GM12878 (cell line): ENCODE data around the gene CYP2A6. TPM values are rescaled to one million over a fixed set of nuclear protein-coding genes. Genes with fewer than 3 reads are reported as not detected.
"Not testable (repeated sequence)": the region's sequence is repeated elsewhere in the genome, so short reads cannot be mapped to it uniquely, and the experiment has no call there.

Source experiments
- ATAC-seq: fragments of 200-7000 bp; cut with Tn5 transposase; 3 replicates; pipeline ENCODE4 v1.9.1; 2020; ENCODE audit warnings: mild to moderate bottlenecking, moderate library complexity
- BruUV-seq: library from RNA; stranded (reverse); fragments of 400-500 nt; replicated peaks from 2 replicates; lab custom pipeline; 2021; lab: Mats Ljungman, UMichigan
- CTCF ChIA-PET: fragments of 300-600 bp; sonication (Branson Sonifier 250); formaldehyde crosslinking; extraction: SDS; loops from one replicate; lab custom pipeline; 2021; ENCODE audit warnings: inconsistent platforms; lab: Yijun Ruan, JAX
- POLR2A ChIA-PET: fragments of 350-600 bp; formaldehyde crosslinking; extraction: SDS; loops from one replicate; lab custom pipeline; 2021; ENCODE audit warnings: inconsistent platforms; lab: Charles Lee
- RAD21 ChIA-PET: fragments of 300-600 bp; sonication (Branson Sonifier 250); formaldehyde crosslinking; loops from one replicate; lab custom pipeline; 2023; ENCODE audit warnings: antibody characterized with exemption; ENCODE audit not compliant: unreplicated experiment; lab: Charles Lee
- SMC1A ChIA-PET: fragments of 300-600 bp; sonication (Branson Sonifier 250); formaldehyde crosslinking; loops from one replicate; lab custom pipeline; 2023; ENCODE audit not compliant: unreplicated experiment, uncharacterized antibody; lab: Charles Lee
- DNase-seq: peaks from one replicate; pipeline ENCODE4 v3.0.0-alpha.2; 2011; ENCODE audit warnings: low read depth, low spot score
- FAIRE-seq: peaks from 3 replicates; lab custom pipeline; 2011; peaks lifted over from hg19 to GRCh38; lab: Jason Lieb, UNC
- H2AFZ ChIP-seq: 2 replicates; pipeline ENCODE4 v1.6.0; 2011; ENCODE audit warnings: low read depth, low read length, control low read depth; ENCODE audit not compliant: control insufficient read depth
- H3K27ac ChIP-seq: 2 replicates; pipeline ENCODE4 v1.5.1; 2011; ENCODE audit warnings: control low read depth; ENCODE audit not compliant: control insufficient read depth, insufficient read depth
- H3K27me3 ChIP-seq, 2 experiments: replicated peaks in 1 of 2; 2 replicates each; pipeline versions ENCODE4 v1.6.0 to v1.6.1; 2011; ENCODE audit warnings: low read length in 1 of 2; ENCODE audit not compliant: control insufficient read depth in 2 of 2, insufficient read depth in 2 of 2
- H3K36me3 ChIP-seq, 2 experiments: 2 replicates each; pipeline ENCODE4 v1.5.1; 2011; ENCODE audit warnings: low read length in 1 of 2; ENCODE audit not compliant: control insufficient read depth in 2 of 2, insufficient read depth in 2 of 2
- H3K4me1 ChIP-seq: 2 replicates; pipeline ENCODE4 v1.6.1; 2011; ENCODE audit warnings: mild to moderate bottlenecking, low read length, moderate library complexity, mixed read lengths; ENCODE audit not compliant: control insufficient read depth, insufficient read depth
- H3K4me2 ChIP-seq: 2 replicates; pipeline ENCODE4 v1.6.0; 2011; ENCODE audit warnings: control low read depth; ENCODE audit not compliant: control insufficient read depth, insufficient read depth
- H3K4me3 ChIP-seq: fragments of 200-600 bp; sonication (generic); 2 replicates; pipeline ENCODE4 v1.5.1; 2016
- H3K79me2 ChIP-seq: 2 replicates; pipeline ENCODE4 v1.6.0; 2011; ENCODE audit warnings: low read length; ENCODE audit not compliant: control insufficient read depth, insufficient read depth
- H3K9ac ChIP-seq: 2 replicates; pipeline ENCODE4 v1.8.0; 2011; ENCODE audit warnings: low read length, control low read depth, mixed read lengths; ENCODE audit not compliant: control insufficient read depth, insufficient read depth
- H3K9me3 ChIP-seq: replicated peaks from 3 replicates; pipeline ENCODE4 v1.5.1; 2011; ENCODE audit warnings: mild to moderate bottlenecking, low read length; ENCODE audit not compliant: control insufficient read depth, insufficient read depth
- H4K20me1 ChIP-seq: 2 replicates; pipeline ENCODE4 v1.6.0; 2011; ENCODE audit not compliant: control insufficient read depth, insufficient read depth
- CBFB ChIP-seq: IDR thresholded peaks from 2 replicates; pipeline ENCODE4 v1.6.1; 2016; ENCODE audit warnings: antibody characterized with exemption, low read depth
- DPF2 ChIP-seq: fragments of 450-650 bp; IDR thresholded peaks from 2 replicates; pipeline ENCODE4 v1.6.1; 2017; ENCODE audit warnings: mild to moderate bottlenecking
- EED ChIP-seq: sonication (generic); IDR thresholded peaks from 2 replicates; pipeline ENCODE4 v1.6.1; 2016; ENCODE audit warnings: antibody characterized with exemption, low read depth
- IKZF1 ChIP-seq: fragments of 450-650 bp; conservative IDR thresholded peaks from 2 replicates; pipeline ENCODE4 v1.6.1; 2017; ENCODE audit warnings: antibody characterized with exemption, mild to moderate bottlenecking
- IKZF2 ChIP-seq, 2 experiments: fragments of 450-650 bp; IDR thresholded peaks; 2 replicates each; pipeline ENCODE4 v1.6.1; 2017; ENCODE audit warnings: mild to moderate bottlenecking in 2 of 2, moderate library complexity in 2 of 2
- JUND ChIP-seq: IDR thresholded peaks from 2 replicates; pipeline ENCODE4 v1.6.1; 2012; ENCODE audit warnings: low read depth, mild to moderate bottlenecking, low read length, improper control_type of control experiment, moderate library complexity
- MEF2B ChIP-seq: fragments of 450-650 bp; IDR thresholded peaks from 2 replicates; pipeline ENCODE4 v1.6.1; 2018; ENCODE audit warnings: mild to moderate bottlenecking, moderate library complexity; ENCODE audit not compliant: partially characterized antibody, poor library complexity, severe bottlenecking
- MYB ChIP-seq: fragments of 150-350 bp; IDR thresholded peaks from 2 replicates; pipeline ENCODE4 v1.6.1; 2014; ENCODE audit warnings: mild to moderate bottlenecking, low read depth, low read length, borderline replicate concordance
- NR2C1 ChIP-seq: fragments of 450-650 bp; IDR thresholded peaks from 2 replicates; pipeline ENCODE4 v1.6.1; 2017; ENCODE audit warnings: antibody characterized with exemption, mild to moderate bottlenecking, moderate library complexity
- POLR2A ChIP-seq: IDR thresholded peaks from 2 replicates; pipeline ENCODE4 v1.6.1; 2011; ENCODE audit warnings: low read depth, mild to moderate bottlenecking, low read length
- POU2F2 ChIP-seq: IDR thresholded peaks from 3 replicates; pipeline ENCODE4 v1.6.1; 2011; ENCODE audit warnings: low read depth, mild to moderate bottlenecking, low read length, borderline replicate concordance
- RUNX3 ChIP-seq: IDR thresholded peaks from 2 replicates; pipeline ENCODE4 v1.6.1; 2012; ENCODE audit warnings: low read length, inconsistent platforms
- SPI1 ChIP-seq: IDR thresholded peaks from 2 replicates; pipeline ENCODE4 v1.6.1; 2011; ENCODE audit warnings: low read depth, mild to moderate bottlenecking, low read length, moderate library complexity, borderline replicate concordance; ENCODE audit not compliant: insufficient read depth
- SREBF2 ChIP-seq: IDR thresholded peaks from 2 replicates; pipeline ENCODE4 v1.6.1; 2012; ENCODE audit warnings: mild to moderate bottlenecking, low read length
- SRF ChIP-seq, 2 experiments: IDR thresholded peaks; 2 replicates each; pipeline ENCODE4 v1.6.1; 2011; ENCODE audit warnings: low read depth in 2 of 2, low read length in 2 of 2, mild to moderate bottlenecking in 1 of 2, moderate library complexity in 1 of 2
- ZNF384 ChIP-seq: IDR thresholded peaks from 2 replicates; pipeline ENCODE4 v1.6.1; 2012; ENCODE audit warnings: low read depth, mild to moderate bottlenecking, low read length, improper control_type of control experiment, borderline replicate concordance
- WGBS: methylation state at CpG from one replicate; pipeline ENCODE4 v1.1.6; 2016; ENCODE audit warnings: low lambda C conversion rate; ENCODE audit not compliant: insufficient replicate concordance, insufficient coverage; ENCODE audit errors: missing lambda C conversion rate; 5-methylcytosine and 5-hydroxymethylcytosine counted together
- in situ Hi-C: fragments of 300-500 bp; cut with MboI; formaldehyde crosslinking; loops from 9 replicates; pipeline ENCODE4 v1.14.3; 2018; ENCODE audit warnings: mixed read lengths
- intact Hi-C: fragments of 100-400 bp; cut with micrococcal nuclease; formaldehyde crosslinking; loops from one replicate; pipeline ENCODE4 v1.14.2; 2022; ENCODE audit not compliant: unreplicated experiment
- polyA plus RNA-seq, 11 experiments: library from polyadenylated mRNA; depleted of rRNA in 4 of 11; unstranded in 6 of 11; stranded (reverse) in 5 of 11; fragments of >200 nt; fragmentation: Nextera tagmentation in 4 of 11; fragmentation: Illumina TruSeq in 1 of 11; extraction: Ambion mirVana in 4 of 11; extraction: Trizol in 1 of 11; gene quantifications; 1 replicate in 1 of 11; 2 replicates in 10 of 11; pipeline versions ENCODE4 v1.2.1 to v1.2.3, GENCODE V29; 2011 to 2016; ENCODE audit warnings: inconsistent platforms in 2 of 11, missing spikeins in 2 of 11, low read depth in 1 of 11
- total RNA-seq, 4 experiments: library from RNA; depleted of rRNA in 3 of 4; stranded (reverse); fragments of >200 nt in 3 of 4; fragmentation: Illumina TruSeq in 1 of 4; extraction: Trizol in 1 of 4; gene quantifications; 2 replicates each; pipeline versions ENCODE4 v1.2.1 to v1.2.3, GENCODE V29; 2013 to 2021
- TF ChIP-seq, protein P1 (sequence below): IDR thresholded peaks from 2 replicates; pipeline ENCODE4 v1.6.1; 2011; ENCODE audit warnings: mild to moderate bottlenecking, low read depth, low read length, moderate library complexity; ENCODE audit not compliant: insufficient replicate concordance

Gene CYP2A6
- total and polyA plus RNA-seq, 10 of the 15 experiments (the other 5 are each of a cell fraction or from before 2014, with no cell fraction given) = 0.97 TPM; not detected in 9

DNA sequence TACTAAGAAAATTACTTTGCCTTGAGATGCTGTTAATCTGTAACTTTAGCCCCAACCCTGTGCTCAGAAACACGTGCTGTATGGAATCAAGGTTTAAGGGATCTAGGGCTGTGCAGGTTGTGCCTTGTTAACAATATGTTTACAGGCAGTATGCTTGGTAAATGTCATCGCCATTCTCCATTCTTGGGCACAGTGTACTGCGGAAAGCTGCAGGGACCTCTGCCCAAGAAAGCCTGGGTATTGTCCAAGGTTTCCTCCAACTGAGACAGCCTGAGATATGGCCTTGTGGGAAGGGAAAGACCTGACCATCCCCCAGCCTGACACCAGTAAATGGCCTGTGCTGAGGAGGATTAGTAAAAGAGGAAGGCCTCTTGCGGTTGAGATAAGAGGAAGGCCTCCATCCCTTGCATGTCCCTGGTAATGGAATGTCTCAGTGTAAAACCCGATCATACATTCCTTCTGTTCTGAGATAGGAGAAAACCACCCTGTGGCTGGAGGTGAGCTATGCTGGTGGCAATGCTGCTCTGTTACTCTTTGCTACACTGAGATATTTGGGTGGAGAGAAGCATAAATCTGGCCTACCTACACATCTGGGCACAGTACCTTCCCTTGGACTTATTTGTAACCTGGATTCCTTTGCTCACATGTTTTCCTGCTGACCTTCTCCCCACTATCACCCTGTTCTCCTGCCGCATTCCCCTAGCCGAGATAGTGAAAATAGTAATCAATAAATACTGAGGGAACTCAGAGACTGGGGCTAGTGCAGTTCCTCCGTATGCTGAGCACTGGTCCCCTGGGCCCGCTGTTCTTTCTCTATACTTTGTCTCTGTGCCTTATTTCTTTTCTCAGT, 27.3 kb downstream of the CYP2A6 start:
- POLR2A ChIA-PET, BruUV-seq, H3K4me3 ChIP-seq, H3K9ac ChIP-seq, H3K36me3 ChIP-seq, DNase-seq, H2AFZ ChIP-seq, H4K20me1 ChIP-seq, H3K79me2 ChIP-seq, H3K27ac ChIP-seq, H3K27me3 ChIP-seq, CTCF ChIA-PET, ATAC-seq, FAIRE-seq, intact Hi-C loops, H3K9me3 ChIP-seq: not testable (repeated sequence)
- peak; percentile 59; the same call in 1 of the 2 replicates for TF ChIP-seq EED
- TF ChIP-seq RUNX3 = peak; percentile 79
- TF ChIP-seq SPI1 = peak; percentile 63; the same call in 1 of the 2 replicates
- 0 out of 2 replicates have a peak, but pooled peaks have one; percentile 19 for TF ChIP-seq IKZF1
- 0 out of 4 replicates have a peak, but pooled peaks of 1 of the 2 experiments have one; percentile 17 for TF ChIP-seq IKZF2 (IDR thresholded peaks at IDR 0.05)
- peaks cover 11% of the 10 kb centered on the region for H3K4me1 ChIP-seq
- in situ Hi-C loops = loop anchor here (5.0 kb wide), 1 partner anchor 166 kb away; no protein-coding TSS in a partner anchor
- 0 out of 2 replicates have a peak overlapping the region, but pooled peaks have one; percentile 13 for H3K4me2 ChIP-seq
- ChIA-PET SMC1A (interaction anchor here (0.8 kb wide), 1 partner anchor 160 kb away, joined by 3 read pairs; no protein-coding TSS in a partner anchor), RAD21 (interaction anchor here (0.6 kb wide), 1 partner anchor 157 kb away, joined by 3 read pairs; no protein-coding TSS in a partner anchor)
- WGBS = 57% methylated on average over 9 of the region's 9 CpGs

DNA sequence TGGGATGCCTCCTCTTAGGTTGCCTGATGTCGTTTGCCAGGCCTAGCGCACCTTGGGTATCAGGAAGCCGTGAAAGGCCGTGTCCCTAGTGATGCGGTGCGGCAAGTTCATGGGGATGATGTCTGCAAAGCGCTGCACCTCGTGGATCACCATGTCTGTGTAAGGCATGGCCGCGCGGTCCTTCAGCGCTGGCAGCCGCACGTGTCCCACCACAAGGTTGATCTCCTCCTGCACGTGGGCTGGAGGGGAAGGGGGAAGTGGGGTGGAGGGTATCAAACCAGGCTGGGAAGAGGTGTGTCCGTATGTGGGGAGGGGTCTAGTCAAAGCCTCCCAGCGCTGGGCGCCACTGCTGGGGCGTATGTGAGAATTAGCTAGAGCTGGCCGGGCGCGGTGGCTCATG, 28.1 kb downstream of the CYP2A6 start:
- ChIA-PET POLR2A (no interaction called here), CTCF (interaction anchor here (0.6 kb wide), 1 partner anchor 22 kb away, joined by 3 read pairs; no protein-coding TSS in a partner anchor), RAD21 (no interaction called here), SMC1A (no interaction called here)
- Histone ChIP-seq H3K79me2 (no peaks in the 10 kb centered on the region), H3K4me2 (no peak overlapping the region), H3K27me3 (no peaks in the 10 kb centered on the region), H3K4me3 (no peak overlapping the region), H4K20me1 (no peaks in the 10 kb centered on the region), H3K27ac (no peak overlapping the region), H2AFZ (no peak overlapping the region), H3K4me1 (peaks cover 11% of the 10 kb centered on the region), H3K36me3 (no peaks in the 10 kb centered on the region), H3K9me3 (no peaks in the 10 kb centered on the region), H3K9ac (no peak overlapping the region)
- DNase-seq (no peak), ATAC-seq (no peak), FAIRE-seq (no peak)
- in situ Hi-C loops = loop anchor here (5.0 kb wide), 1 partner anchor 165 kb away; no protein-coding TSS in a partner anchor
- no TSS peak for BruUV-seq
- intact Hi-C loops = no loop called here
- 83% methylated on average over 22 of the region's 22 CpGs for WGBS
- TF ChIP-seq SREBF2 (no peak), CBFB (no peak), DPF2 (no peak), EED (no peak), NR2C1 (no peak), MEF2B (no peak), JUND (no peak), POU2F2 (no peak), ZNF384 (no peak), SRF (IDR thresholded peaks at IDR 0.05; ENCODE audit: low read depth in 2 of 2, low read length in 2 of 2) (no peak), POLR2A (no peak), MYB (no peak)
- TF ChIP-seq, protein P1, sequence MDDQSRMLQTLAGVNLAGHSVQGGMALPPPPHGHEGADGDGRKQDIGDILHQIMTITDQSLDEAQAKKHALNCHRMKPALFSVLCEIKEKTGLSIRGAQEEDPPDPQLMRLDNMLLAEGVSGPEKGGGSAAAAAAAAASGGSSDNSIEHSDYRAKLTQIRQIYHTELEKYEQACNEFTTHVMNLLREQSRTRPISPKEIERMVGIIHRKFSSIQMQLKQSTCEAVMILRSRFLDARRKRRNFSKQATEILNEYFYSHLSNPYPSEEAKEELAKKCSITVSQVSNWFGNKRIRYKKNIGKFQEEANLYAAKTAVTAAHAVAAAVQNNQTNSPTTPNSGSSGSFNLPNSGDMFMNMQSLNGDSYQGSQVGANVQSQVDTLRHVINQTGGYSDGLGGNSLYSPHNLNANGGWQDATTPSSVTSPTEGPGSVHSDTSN = no peak
